NCI-H510A (cell line): Measurements from ENCODE around the gene UBE2QL1.
"Not testable (repeated sequence)": the region's sequence is repeated elsewhere in the genome, so short reads cannot be mapped to it uniquely, and the experiment has no call there.

ENCODE experiments used
- DNase-seq: peaks from one replicate; lab custom pipeline; 2025; lab: John Stamatoyannopoulos, UW

The UBE2QL1 gene

DNA sequence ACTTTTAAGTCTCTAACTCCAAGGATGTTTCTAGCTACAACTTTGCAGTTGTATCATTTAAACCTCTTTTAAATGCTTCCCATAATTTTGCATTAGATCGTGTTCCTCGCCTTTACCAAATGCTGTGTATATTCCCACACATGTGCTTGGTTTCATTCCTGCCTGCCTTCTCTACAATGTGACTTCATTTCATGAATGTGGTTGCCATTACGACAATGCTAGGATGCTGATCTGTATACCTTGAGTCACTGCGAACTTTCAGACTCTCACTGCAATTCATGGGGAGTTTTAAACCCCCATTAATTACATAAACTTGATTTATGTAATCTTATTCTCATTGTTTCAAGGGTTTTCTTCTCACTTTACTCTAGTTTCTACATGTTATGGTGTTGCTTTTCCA lies 50.3 kb downstream of the UBE2QL1 start:
- DNase-seq: no peak

DNA sequence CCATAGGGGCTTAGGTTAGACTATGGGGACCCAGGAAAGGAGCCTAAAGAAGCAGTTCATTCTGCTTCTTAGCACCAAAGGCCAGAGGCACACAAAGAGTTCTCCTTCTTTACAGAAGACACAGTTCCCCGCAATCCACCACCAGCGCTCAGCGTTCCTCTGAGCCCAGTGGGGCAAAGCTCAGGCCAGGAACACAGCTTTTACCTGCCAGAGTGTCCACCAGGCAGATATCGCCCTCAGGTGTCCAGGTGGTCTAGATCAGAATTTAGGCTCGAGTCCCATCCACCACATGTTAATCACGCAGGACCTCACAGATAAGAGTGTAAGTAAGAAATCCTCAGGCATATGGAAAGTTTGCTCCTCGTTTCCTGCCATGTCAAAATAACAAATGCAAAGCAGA lies 53.0 kb downstream of the UBE2QL1 start:
- DNase-seq: no peak

DNA sequence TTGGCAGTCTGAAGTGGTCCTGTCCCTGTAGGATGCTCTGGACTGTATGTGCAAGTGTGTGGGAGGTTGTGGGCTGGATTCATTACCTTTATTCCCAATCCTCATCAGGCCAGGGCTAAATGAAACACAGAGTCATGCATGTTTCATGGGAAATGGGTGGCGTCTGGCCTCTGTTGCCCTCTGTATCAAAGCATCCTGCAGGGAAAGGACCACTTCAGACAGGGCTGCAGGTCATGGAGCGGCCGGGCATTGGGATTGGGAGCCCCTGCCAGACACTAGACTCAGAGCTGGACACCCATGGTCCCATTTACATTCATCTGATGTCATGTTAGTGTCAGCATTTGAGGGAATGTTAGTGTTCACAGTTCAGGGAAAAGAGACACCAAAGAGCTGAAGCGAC lies 53.8 kb downstream of the UBE2QL1 start:
- DNase-seq: no peak

DNA sequence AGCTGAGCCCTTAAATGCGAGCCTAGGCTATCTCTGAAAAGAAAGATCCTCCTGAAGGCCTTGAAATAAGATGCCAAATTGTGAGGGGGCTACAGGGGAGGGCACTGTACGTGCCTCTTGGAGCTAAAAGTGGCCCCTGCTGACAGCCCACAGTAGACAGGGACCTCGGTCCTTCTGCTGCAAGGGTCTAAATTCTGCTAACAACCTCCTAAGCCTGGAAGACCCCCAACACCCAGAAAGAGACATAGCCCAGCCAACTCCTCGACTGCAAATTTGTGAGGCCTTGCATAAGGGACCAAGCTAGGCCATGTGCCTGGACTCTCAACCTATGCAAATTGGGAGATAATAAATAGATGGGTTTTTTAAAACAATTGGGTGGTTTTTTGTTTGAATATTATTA lies 54.7 kb downstream of the UBE2QL1 start:
- no peak for DNase-seq

DNA sequence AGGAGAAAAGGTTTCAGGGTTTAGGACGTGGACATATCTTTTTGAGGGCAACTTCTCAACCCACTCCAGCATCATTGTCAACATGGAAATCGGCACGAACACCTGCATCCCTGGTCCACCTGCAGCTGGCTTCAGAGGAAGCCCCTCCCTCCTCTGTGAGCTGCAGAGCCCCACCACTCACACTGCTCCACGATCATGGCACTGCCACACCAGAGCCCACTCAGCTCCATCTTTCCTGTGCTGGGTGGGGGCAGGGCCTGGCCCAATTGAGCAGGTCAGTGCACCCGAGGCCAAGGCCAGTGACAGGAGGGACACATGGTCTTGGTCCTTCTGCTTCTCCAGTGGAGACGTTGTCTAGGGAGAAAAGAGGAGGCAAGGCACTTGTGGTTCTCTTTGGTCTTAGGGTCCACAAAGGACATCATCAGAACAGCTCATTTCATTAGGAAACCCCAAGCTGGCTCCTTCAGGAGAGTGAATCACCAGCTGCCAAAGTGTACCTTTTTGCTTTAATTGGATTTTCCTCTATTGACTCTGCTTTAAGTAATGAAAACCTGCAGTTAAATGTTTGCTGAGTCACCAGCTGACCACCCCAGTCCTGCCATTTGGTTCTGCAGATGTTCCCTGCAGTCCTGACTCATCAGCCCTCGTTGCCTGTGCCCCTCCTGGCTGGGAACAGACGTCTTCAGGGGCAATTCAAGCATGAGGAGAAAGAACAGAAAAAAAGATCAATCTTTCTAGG lies 56.2 kb downstream of the UBE2QL1 start:
- no peak for DNase-seq

DNA sequence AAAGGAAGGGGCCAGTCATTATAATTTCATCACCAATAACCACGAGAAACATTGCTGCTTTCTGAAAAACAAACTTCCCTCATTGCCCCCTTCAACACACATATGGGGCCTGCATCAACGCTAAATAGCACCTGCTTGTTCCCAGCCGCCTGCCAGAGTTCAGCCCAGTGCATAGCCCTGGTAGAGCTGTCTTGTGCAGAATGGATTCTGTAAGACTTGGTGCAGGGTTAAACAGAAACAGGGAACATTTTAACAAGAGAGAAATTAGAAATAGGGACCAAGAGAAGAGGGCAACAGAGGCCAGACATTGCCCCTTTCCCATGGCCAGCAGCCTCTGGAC lies 56.7 kb downstream of the UBE2QL1 start:
- no peak for DNase-seq

DNA sequence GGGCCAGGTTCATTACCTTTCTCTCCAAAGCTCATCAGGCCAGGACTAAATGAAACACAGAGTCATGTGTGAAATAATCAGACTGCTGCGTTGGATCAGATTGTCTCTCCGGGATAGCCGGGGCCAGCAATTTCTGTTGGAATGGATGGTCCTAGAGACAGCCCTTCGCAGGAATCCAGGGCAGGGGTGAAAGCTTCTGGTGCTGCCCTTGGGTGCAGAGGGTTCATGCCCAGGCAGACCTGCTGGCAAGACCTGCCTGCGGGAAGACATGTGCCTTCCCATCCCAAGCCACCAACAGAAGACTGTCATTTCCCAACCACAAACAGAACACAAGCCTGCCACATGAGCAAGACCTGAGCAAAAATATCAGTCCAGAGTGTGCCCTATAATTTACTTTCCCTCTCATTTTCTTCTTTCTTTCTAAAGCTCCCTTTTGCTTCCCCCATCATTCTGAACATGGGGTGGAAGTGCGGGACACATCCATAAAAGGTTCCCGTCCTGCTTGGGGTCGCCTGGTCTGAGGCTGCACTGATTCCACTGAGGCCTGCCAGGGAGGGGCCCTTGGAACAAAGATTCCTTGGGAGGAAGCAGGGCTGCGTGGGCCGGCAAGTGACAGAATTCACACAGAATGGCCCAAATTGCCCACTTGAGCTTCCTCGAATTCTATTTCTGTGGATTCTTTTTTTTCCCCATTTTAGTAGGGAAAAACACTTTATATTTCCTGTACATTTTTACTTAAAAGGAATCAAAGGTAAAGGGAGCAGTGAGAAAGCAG lies 57.3 kb downstream of the UBE2QL1 start:
- no peak for DNase-seq

DNA sequence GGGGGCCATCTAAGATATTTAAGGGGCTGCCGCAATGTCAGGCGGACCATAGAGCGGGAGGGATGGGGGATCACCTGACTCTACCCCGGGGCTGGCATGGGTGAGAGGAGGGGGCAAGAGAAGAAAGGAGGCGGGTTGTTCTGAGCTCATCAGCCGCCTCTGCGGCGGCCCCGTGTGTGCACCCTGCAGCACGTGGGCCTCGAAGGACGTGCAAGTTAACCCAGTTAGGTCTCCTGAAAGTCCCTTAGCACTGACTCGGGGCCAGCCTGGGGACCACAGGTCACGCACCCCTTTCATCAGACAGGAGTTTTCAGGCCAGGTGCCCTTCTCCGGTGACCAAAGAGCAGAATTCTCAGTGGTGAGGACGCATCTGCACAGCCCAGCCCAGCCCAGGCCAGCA lies 58.0 kb downstream of the UBE2QL1 start:
- no peak for DNase-seq

DNA sequence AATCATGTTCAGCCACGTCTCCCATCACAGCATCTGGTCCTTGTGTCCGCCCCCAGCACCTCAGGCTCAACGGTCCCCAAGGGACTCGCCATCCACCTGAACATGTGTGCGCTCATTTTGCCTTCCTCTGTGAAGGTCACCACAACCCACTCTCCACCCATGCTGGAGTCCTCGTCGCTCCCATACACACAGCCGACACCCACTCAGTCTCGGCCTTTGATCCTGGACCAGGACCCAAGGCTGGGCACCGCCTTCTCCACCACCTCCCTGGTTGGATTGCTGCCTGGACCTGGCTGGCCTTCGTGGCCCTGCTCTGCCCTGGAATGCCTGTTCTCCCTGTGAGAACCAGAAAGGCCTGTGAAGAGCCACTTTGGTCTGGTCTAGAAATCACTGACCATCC lies 60.3 kb downstream of the UBE2QL1 start:
- no peak for DNase-seq

DNA sequence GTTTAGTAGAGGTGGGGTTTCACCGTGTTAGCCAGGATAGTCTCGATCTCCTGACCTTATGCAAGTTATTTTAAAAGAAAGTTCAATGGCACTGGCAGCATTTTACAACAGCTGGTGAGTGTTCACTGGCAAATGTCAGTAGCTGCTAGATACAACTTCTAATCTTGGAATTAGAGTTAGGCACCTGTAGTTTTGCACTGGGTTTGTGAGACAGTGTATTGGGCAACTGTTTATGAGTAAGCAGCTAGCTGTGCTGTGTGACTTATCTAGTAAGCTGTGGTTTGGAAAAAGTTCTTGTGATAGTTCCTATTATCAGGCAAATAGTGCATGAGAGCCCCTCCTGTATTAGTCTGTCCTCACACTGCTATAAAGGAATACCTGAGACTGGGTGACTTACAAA lies 61.5 kb downstream of the UBE2QL1 start:
- no peak for DNase-seq

DNA sequence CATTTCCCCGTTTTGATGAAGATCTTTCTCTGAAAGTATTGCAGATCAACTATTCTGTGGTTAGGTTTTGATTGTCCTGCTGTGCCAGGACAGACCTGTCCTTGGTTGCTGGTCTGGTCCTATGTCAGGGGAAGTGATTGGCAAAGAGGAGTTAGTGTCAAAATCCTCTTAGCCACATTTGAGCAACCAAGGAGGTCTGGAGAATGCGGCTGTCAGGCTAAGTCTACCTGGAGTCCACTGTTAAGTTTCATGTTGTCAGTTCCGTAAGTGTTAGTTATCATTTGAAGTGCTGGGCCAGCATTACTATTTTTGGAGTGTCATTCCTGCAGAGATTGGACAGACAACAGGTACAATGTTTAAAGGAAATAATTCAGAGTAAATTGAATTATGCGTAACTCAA lies 62.3 kb downstream of the UBE2QL1 start:
- no peak for DNase-seq

DNA sequence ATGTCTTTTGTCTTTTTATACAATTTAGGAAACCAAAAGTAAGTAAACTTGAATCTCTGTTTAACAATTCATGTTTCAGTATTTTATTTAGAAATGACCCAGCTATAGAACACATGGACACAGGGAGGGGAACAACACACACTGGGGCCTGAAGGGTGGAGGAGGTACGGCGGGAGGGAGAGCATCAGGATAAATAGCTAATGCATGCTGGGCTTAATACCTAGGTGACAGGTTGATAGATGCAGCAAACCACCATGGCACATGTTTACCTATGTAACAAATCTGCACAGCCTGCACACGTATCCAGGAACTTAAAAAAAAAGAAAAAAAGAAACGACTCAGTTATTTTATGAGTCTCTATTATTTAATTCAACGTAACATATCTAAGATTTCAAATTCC lies 67.2 kb downstream of the UBE2QL1 start:
- DNase-seq: not testable (repeated sequence)

DNA sequence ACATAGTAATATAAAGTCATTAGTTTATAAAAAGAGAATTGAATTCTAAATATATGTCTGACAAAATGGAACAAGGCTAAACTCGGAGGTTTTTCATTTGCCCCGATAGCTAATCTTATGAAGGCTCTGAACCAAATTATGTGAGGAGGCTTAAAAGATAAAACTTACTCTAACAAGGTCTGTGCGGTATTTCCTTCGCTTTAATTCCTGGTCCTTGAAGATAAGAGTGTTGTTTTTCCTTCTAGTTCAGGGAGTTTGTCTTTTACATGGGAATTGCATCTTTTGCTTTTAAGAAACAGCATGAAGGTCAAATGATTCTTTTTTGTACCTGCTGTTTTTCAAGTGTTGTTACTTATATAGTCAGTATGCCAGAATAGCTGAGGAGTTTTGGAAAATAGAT lies 68.2 kb downstream of the UBE2QL1 start:
- DNase-seq: no peak

DNA sequence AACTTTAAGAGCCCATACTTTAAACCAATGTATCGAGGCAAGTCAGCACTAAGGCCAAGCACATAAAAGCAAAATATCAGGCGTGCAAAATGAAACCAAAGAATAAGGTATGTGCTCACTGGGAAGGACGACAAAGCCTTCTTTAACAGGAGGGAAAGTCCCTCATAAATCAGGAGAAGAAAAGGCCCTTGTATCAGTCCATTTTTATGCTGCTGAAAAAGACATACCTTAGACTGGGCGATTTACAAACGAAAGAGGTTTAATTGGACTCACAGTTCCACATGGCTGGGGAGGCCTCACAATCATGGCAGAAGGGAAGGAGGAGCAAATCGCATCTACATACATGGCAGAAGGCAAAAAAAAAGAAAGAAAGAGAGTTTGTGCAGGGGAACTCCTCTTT lies 68.9 kb downstream of the UBE2QL1 start:
- DNase-seq: no peak

DNA sequence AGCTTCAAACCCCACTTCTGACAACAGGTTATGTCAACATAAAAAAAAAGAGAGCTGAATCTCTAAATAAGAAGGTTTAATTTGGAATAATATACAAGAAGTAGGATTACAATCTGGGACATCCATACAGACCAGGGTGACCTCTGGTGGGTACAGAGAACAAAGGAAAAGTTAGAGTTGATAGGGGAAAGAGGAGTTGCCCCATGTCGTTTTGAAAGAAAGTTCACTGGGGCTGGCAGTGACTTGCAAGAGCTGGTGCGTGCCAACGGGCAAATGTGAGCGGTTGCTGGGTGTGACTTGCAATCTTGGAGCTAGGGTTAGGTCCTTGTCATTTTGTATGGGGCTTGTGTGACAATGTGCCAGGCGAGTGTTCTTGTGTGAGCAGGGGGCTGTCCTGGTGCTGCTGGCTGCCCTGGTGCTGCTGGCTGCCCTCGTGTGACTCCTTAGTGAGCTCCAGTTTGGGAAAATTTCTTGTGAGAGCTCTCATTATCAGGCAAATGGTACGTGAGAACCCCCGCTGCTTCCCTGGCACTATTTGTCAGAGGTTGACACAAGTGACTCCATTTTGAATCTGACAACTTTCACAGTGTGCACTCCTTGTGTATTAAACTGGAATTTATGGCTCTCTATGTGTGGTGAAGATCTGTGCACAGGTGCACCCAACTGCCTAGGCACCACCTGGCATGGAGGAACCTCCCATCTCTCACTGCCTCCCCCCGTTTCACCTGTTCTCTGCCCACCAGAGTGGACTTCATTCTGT lies 69.8 kb downstream of the UBE2QL1 start:
- no peak for DNase-seq

DNA sequence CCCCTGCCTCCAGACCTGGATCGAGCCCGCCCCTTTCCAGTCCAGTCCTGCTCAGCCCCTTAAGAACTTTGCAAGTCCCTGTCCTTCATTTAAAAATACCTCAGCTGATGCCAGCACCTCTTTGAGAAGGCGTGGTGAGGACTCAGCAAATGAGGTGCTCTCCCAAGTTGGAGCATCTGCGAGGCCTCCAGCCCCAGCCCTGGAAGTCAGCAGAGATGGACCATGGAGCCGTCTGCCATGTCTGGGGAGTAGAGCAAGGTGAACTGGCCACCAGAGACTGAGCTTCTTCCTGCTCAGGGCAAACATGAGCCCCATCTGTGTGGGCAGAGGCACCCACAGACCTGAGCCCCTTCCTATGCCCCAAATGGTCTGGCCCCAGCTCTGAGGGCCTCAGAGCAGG lies 71.5 kb downstream of the UBE2QL1 start:
- DNase-seq: no peak

DNA sequence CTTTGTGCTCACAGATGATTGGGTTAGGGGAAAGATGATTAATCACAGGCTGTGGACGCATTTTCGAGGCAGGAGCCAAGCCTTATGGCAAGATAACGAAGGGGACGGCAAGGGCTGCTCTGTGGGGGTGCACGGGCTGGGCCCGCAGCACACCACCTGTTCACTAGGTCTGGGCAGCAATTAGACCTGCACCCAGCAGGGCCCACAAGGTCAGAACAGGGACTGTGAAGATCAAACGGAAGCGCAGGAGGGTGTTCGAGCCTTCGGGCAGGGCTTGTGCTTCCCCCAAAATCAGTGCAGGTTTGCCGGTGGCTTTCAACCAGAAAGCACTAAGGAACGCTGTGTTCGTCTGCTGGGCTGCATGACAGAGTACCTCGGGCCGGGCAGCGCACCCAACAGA lies 73.7 kb downstream of the UBE2QL1 start:
- no peak for DNase-seq

DNA sequence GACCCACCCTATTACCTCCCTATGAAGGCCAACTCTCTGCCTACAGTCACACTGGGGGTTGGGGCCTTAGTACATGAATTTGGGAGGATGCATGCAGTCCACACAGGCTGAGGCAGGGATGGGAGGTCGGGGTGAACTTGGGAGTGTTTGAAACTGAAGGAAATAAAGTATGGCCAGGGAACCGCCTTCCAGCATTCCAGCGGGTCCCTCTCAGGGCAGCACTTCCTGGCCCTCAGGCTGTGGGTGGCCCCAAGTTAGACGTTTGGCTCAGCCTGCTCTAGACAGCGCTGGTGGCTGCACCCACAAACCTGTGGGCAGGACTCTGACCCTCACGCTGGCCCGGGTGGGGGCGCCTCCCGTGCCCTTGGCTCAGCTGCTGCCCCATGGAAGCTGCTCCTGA lies 74.3 kb downstream of the UBE2QL1 start:
- no peak for DNase-seq

DNA sequence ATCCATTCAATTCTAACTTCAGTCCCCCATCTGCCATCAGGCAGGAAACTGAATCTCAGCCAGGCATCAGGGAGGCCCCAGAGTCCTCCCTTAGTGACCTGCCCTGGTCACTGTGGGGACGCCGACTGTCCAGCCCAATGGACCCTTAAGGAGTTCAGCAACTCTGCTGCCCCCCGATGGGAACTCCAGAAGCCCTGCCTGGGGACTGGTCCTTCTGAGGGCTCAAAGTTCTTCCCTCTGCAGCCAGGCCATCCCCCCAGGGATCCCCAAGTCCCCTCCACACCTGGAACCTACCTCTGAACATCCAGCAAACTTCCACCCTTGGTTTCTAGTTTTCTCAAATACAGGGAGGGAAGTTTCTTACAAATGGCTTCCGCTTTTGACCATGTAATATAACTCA lies 76.8 kb downstream of the UBE2QL1 start:
- DNase-seq: no peak

DNA sequence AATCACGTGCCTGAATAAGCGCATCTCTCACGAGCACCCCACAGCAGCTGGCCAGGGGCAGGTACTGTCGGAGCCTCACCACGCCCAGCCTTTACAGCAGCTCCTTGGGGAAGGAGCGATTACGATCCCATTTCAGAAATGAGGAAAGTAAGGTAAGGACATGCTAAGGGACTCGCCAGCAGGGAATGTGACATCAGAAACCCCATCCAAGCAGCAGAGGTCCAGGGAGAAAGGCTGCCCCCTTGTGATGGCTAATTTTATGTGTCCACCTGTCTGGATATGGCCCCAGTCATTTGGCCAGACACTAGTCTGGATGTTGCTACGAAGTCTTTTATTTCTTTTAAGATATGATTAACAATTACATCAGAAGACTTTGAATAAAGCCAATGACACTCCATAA lies 77.3 kb downstream of the UBE2QL1 start:
- DNase-seq: no peak

DNA sequence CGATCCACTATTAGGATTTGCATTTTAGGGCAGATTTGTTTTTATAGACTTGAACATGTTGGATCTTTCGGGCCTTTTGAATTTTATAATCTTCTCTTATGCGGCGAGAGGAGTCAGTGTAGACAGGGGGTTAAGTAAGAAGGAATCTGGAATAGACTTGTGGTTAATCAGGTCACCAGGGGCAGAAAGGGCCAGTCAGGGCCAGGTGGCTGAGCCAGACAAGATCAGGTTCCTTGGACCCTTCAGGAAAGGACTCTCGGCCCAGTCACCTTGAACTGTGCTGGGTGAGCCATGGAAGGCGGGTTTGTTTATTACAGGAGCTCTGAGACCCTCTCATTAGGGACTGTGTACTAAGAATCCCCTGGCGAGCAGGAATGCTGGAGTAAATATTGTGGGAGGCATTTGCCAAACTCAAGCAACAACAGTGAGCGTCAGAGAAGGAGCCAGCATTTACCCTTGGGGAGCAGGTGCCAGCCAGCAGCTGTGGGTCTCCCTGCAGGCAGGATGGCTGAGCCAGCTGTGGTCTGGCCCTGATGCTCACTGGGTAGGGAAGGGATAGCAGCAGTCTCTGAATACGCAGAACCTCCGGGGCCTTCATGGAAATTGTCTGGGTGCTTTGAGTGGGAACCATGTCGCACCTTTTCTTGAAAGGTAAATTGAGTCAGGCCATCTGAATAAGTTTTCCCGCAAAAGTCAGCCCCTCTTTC lies 79.2 kb downstream of the UBE2QL1 start:
- no peak for DNase-seq

DNA sequence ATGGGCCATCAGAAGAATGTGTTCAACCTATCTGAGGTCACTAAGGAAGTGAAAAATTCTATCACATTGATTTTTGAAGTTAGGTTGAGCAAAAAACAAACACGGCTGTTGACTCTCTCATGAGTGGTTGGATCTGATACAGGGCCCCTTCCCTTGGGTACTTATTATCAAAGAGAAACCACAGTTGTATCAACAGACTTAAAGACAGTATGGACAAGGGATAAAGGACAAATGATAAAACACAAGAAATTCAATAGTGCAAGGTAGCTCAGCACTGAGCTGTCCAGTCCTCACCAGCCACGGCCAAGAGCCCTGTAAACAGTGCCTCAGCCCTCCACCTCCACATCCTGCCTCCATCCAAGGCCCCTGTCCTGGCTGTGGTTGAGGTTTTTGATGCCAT lies 86.9 kb downstream of the UBE2QL1 start:
- DNase-seq: no peak

DNA sequence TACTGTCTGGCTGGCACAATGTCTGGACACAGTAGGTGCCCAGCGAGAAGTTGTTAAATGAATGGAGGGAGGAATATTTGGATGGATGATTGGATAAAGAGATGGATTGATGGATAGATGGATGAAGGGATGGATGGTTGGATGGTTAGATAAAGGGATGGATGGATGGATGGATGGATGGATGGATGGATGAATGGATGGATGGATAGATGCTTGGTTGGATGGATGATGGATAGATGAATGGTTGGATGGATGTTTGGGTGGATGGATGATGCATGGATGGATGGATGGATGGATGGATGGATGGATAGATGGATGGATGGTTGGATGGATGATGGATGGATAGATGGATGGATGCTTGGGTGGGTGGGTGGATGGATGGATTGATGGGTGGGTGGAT lies 90.4 kb downstream of the UBE2QL1 start:
- DNase-seq: no peak
